Measurements from ENCODE around the gene MTMR2.

MTMR2 gene

GRCh38 chr11:95944623-95945022 is 20.7 kb upstream of the MTMR2 start:
- TF ChIP-seq ZNF70 (CRISPR knock-in tag; IDR thresholded peaks at IDR 0.05): no peak
- TF ChIP-seq PPARA (CRISPR knock-in tag; IDR thresholded peaks at IDR 0.05; ENCODE audit: borderline replicate concordance): no peak
- TF ChIP-seq ZNF8 (CRISPR knock-in tag; IDR thresholded peaks at IDR 0.05): no peak
- TF ChIP-seq GLIS3 (CRISPR knock-in tag; IDR thresholded peaks at IDR 0.05): no peak
- no peak for TF ChIP-seq ESRRG (CRISPR knock-in tag; IDR thresholded peaks at IDR 0.05)
- TF ChIP-seq ZNF565 (CRISPR knock-in tag; conservative IDR thresholded peaks at IDR 0.05; ENCODE audit: low read depth): no peak
- TF ChIP-seq OSR1 (CRISPR knock-in tag; IDR thresholded peaks at IDR 0.05): no peak
- TF ChIP-seq BACH2 (CRISPR knock-in tag; IDR thresholded peaks at IDR 0.05; ENCODE audit: borderline replicate concordance): no peak
- no peak for TF ChIP-seq CSDC2 (CRISPR knock-in tag; IDR thresholded peaks at IDR 0.05)
- no peak for TF ChIP-seq POU6F1 (CRISPR knock-in tag; IDR thresholded peaks at IDR 0.05; ENCODE audit: borderline replicate concordance, low read depth)
- no peak for TF ChIP-seq SNAI2 (CRISPR knock-in tag; IDR thresholded peaks at IDR 0.05)
- no peak for TF ChIP-seq PATZ1 (CRISPR knock-in tag; IDR thresholded peaks at IDR 0.05; ENCODE audit: borderline replicate concordance)
- TF ChIP-seq ZC3H10 (CRISPR knock-in tag; IDR thresholded peaks at IDR 0.05): no peak
- ATAC-seq: no peak

GRCh38 chr11:95943546-95943945 is 19.6 kb upstream of the MTMR2 start:
- TF ChIP-seq ZFP3 (CRISPR knock-in tag; IDR thresholded peaks at IDR 0.05): no peak
- TF ChIP-seq GLIS3 (CRISPR knock-in tag; IDR thresholded peaks at IDR 0.05): no peak
- TF ChIP-seq ZFP30 (CRISPR knock-in tag; IDR thresholded peaks at IDR 0.05): no peak

GRCh38 chr11:95939091-95939490 is 15.2 kb upstream of the MTMR2 start:
- no peak for ATAC-seq

More at GRCh38 chr11:95943546-95943945, 19.6 kb upstream of the MTMR2 start:
- ATAC-seq: no peak

More at GRCh38 chr11:95939091-95939490, 15.2 kb upstream of the MTMR2 start:
- TF ChIP-seq POU6F1 (CRISPR knock-in tag; IDR thresholded peaks at IDR 0.05; ENCODE audit: borderline replicate concordance, low read depth) (no peak), GLIS3 (CRISPR knock-in tag; IDR thresholded peaks at IDR 0.05) (no peak), ZNF70 (CRISPR knock-in tag; IDR thresholded peaks at IDR 0.05) (no peak), CREB5 (CRISPR knock-in tag; IDR thresholded peaks at IDR 0.05; ENCODE audit: low read depth) (no peak), ESRRG (CRISPR knock-in tag; IDR thresholded peaks at IDR 0.05) (no peak), PATZ1 (CRISPR knock-in tag; IDR thresholded peaks at IDR 0.05; ENCODE audit: borderline replicate concordance) (no peak), ZNF565 (CRISPR knock-in tag; conservative IDR thresholded peaks at IDR 0.05; ENCODE audit: low read depth) (no peak), OSR1 (CRISPR knock-in tag; IDR thresholded peaks at IDR 0.05) (no peak), TCF4 (CRISPR knock-in tag; IDR thresholded peaks at IDR 0.05; ENCODE audit: borderline replicate concordance) (no peak), BACH2 (CRISPR knock-in tag; IDR thresholded peaks at IDR 0.05; ENCODE audit: borderline replicate concordance) (no peak), CSRNP3 (CRISPR knock-in tag; IDR thresholded peaks at IDR 0.05) (no peak), ISL1 (CRISPR knock-in tag; IDR thresholded peaks at IDR 0.05) (no peak), SNAI2 (CRISPR knock-in tag; IDR thresholded peaks at IDR 0.05) (no peak), TOX (CRISPR knock-in tag; IDR thresholded peaks at IDR 0.05; ENCODE audit: borderline replicate concordance) (no peak), RARB (CRISPR knock-in tag; IDR thresholded peaks at IDR 0.05) (no peak)
